ENCODE measurements around the gene CALR3.
"Not testable (repeated sequence)": the region's sequence is repeated elsewhere in the genome, so short reads cannot be mapped to it uniquely, and the experiment has no call there.

The CALR3 gene

DNA sequence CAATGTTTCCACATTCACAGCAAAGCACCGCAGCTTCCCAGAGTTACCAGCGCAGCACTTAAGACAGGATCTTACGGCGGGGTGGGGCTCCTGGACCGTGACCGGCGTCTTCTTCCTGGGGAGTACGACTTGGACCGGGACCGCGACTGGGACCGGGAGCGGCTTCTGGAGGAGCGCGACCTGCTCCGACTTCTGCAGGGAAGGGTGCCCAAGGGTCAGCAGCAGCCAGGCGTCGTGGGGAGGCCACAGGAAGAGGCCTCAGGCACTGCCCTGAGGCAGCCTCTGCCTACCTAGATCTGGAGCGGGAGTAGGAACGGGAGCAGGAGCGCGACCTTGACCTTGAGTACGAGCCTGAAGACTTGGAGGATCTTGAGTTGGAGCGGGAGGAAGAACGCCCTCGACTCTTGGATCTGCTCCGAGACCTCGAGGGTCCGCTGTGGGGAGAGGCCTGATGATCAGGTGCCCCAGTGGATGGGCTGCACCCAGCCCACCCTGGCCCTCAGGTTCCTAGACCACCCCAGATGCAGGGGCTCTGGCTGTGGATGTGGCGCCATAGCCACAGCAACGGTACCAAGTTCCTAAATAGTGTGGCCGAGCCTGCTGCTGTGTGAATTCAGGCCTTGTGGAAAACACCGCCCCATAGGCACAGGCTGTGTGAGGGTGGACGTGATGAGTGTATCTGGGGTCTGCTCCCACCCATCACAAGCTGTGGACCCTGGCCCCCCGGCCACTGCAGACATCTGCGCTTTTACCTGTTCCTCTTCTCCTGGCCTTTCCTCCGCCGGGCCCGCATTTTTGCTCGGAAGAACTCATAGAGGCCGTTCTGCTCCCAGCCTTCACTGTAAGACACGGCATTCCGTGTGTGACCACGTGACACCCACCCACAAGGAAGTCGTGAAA lies 24.4 kb upstream of the CALR3 start:
- Histone ChIP-seq H3K4me3 (ENCODE audit: low read length) (no peak overlapping the region), H3K4me1 (ENCODE audit: control insufficient read depth, insufficient read depth, low read length) (no peaks in the 10 kb centered on the region), H3K9ac (ENCODE audit: low read length) (no peak overlapping the region), H3K27me3 (ENCODE audit: control insufficient read depth, insufficient read depth, low read length) (no peaks in the 10 kb centered on the region), H3K27ac (ENCODE audit: low read depth, low read length) (no peak overlapping the region), H3K36me3 (ENCODE audit: control insufficient read depth, insufficient read depth, low read length) (peaks cover 43% of the 10 kb centered on the region)

- no peaks in the 10 kb centered on the region for H3K4me1 ChIP-seq (ENCODE audit: control insufficient read depth, insufficient read depth, low read length)
- no peak overlapping the region for H3K9ac ChIP-seq (ENCODE audit: low read length)
- no peaks in the 10 kb centered on the region for H3K27me3 ChIP-seq (ENCODE audit: control insufficient read depth, insufficient read depth, low read length)
- H3K4me3 ChIP-seq (ENCODE audit: low read length): no peak overlapping the region
- peaks cover 43% of the 10 kb centered on the region for H3K36me3 ChIP-seq (ENCODE audit: control insufficient read depth, insufficient read depth, low read length)
- no peak overlapping the region for H3K27ac ChIP-seq (ENCODE audit: low read depth, low read length)
Measured at GRCh38 chr19:16519230-16519687, 23.3 kb upstream of the CALR3 start.

DNA sequence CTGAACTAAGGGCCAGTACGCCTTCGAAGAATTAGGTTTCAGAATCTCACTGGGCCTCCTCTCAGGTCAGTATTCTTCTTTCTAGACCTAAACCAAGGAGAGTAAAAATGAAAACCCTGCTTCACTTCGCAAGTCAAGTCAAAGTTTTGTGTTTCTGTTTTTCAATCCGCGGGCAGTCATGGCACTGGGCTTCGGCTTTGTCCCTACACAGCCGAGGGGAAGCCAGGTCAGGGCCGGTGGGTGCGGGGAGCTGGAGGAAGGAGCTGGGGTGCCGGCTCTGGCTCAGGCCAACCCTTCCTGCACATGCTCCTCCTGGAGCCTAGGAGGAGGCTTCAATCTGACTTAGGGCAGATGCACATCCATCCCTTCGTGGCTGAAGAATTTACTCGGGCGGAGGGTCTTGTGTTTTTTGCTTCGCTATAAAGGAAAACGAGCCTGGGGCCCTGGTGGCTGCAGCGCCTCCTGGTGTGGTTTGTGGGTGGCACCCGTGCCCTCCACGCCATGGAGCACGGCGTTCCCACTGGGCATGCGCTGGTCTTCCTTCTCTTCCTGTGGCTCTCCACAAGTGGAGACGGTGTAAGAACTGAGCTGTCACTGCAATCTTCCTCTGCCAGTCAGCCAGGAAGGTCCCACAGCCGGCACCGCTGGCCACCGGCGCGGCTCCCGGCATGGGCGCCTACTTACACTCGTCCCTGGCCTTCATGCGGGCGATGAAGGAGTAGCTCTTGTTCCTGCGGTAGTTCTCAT lies 22.7 kb upstream of the CALR3 start:
- Histone ChIP-seq H3K27ac (ENCODE audit: low read depth, low read length) (no peak overlapping the region), H3K9ac (ENCODE audit: low read length) (no peak overlapping the region), H3K4me3 (ENCODE audit: low read length) (no peak overlapping the region)

DNA sequence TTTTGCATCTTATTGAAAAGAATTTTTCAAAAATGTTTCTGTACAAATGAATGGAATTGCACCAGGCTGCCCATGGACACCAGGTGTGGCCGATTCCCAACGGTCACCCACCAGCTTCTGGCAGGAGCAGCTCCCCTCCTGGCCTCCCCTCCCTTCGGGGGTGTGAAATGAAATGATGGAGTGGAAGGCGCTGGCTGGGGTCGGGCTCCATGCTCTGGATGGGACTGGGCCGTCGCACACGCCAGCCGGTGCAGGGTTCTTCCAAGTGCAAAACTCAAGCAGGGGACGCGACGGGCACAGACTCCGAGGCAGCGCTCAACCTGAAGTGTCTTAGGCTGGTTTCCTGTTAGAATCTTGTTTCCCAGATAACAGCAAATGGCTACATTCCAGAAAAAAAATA lies 22.1 kb upstream of the CALR3 start:
- Histone ChIP-seq H3K36me3 (ENCODE audit: control insufficient read depth, insufficient read depth, low read length) (peaks cover 37% of the 10 kb centered on the region), H3K4me3 (ENCODE audit: low read length) (no peak overlapping the region), H3K27me3 (ENCODE audit: control insufficient read depth, insufficient read depth, low read length) (no peaks in the 10 kb centered on the region), H3K27ac (ENCODE audit: low read depth, low read length) (no peak overlapping the region), H3K4me1 (ENCODE audit: control insufficient read depth, insufficient read depth, low read length) (no peaks in the 10 kb centered on the region), H3K9ac (ENCODE audit: low read length) (no peak overlapping the region)

More for the DNA sequence above, 22.7 kb upstream of the CALR3 start:
- Histone ChIP-seq H3K4me1 (ENCODE audit: control insufficient read depth, insufficient read depth, low read length) (no peaks in the 10 kb centered on the region), H3K36me3 (ENCODE audit: control insufficient read depth, insufficient read depth, low read length) (peaks cover 41% of the 10 kb centered on the region), H3K27me3 (ENCODE audit: control insufficient read depth, insufficient read depth, low read length) (no peaks in the 10 kb centered on the region)

DNA sequence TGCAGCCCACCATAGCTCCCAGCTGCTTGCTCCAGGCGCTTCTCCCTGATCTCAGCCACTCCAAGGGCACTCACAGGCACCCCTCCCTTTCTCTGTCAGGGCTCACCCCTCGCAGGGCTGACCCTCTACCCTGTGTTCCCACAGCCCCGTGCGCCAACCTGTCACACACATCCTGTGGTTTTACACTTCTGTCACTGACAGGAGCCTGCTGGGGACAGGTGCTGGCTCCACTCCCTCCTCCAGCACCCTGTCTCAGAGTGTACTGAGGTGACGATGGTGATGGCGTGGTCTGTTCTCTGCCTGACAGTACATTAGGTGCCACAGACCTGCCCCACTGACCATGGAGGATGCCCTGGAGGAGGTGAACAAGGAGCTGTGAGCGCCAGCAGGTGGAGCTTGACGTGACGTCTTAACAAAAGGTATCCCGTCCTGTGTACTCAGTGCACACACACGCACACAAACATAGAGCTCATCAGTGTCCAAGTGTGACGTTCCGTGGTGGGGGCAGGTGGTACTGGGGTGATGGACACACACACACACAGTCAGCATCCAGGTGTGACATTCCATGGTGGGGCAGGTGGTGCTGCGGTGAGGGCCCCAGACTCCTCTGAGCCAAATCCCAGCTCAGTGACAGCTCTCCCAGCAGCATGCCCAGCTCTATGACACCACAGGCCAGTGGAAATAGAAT lies 21.1 kb upstream of the CALR3 start:
- H3K36me3 ChIP-seq (ENCODE audit: control insufficient read depth, insufficient read depth, low read length): peaks cover 32% of the 10 kb centered on the region
- no peaks in the 10 kb centered on the region for H3K27me3 ChIP-seq (ENCODE audit: control insufficient read depth, insufficient read depth, low read length)
- H3K4me3 ChIP-seq (ENCODE audit: low read length): no peak overlapping the region
- no peak overlapping the region for H3K27ac ChIP-seq (ENCODE audit: low read depth, low read length)
- H3K9ac ChIP-seq (ENCODE audit: low read length): no peak overlapping the region
- H3K4me1 ChIP-seq (ENCODE audit: control insufficient read depth, insufficient read depth, low read length): no peaks in the 10 kb centered on the region

- Histone ChIP-seq H3K4me3 (ENCODE audit: low read length) (no peak overlapping the region), H3K27me3 (ENCODE audit: control insufficient read depth, insufficient read depth, low read length) (no peaks in the 10 kb centered on the region), H3K9ac (ENCODE audit: low read length) (no peak overlapping the region), H3K4me1 (ENCODE audit: control insufficient read depth, insufficient read depth, low read length) (no peaks in the 10 kb centered on the region), H3K36me3 (ENCODE audit: control insufficient read depth, insufficient read depth, low read length) (peaks cover 32% of the 10 kb centered on the region), H3K27ac (ENCODE audit: low read depth, low read length) (no peak overlapping the region)
Measured at GRCh38 chr19:16516381-16516780, 20.4 kb upstream of the CALR3 start.

DNA sequence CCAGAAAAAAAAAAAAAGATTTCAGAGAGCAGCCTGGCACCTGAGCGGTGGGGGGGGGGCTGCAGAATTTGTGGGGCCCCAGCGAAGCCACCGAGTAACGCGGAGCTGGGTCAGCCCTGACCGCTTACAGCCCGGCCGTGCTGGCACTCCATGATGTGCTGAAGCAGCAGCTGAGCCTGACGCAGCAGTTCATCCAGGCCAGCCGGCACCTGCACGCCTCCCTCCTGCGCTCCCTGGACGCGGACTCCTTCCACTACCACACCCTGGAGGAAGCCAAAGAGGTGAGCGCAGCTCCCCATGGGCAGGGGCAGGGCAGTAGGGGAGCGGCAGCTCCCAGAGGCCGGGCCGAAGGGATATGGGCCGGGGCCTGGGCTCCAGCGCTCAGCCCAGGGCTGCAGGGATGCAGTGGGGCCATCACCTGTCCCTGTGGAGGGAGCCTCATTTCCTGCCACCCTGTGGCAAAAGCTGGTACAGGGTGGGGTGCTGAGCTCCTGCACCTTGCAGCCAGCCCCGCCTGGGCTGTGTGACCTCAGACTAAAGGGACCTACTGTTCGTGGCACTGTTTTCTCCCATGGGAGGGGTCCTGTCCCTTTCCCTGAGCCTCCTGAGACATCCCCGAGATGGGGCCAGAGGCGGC lies 18.5 kb upstream of the CALR3 start:
- Histone ChIP-seq H3K27me3 (ENCODE audit: control insufficient read depth, insufficient read depth, low read length) (no peaks in the 10 kb centered on the region), H3K9ac (ENCODE audit: low read length) (no peak overlapping the region), H3K36me3 (ENCODE audit: control insufficient read depth, insufficient read depth, low read length) (peaks cover 26% of the 10 kb centered on the region), H3K4me3 (ENCODE audit: low read length) (no peak overlapping the region), H3K4me1 (ENCODE audit: control insufficient read depth, insufficient read depth, low read length) (no peaks in the 10 kb centered on the region), H3K27ac (ENCODE audit: low read depth, low read length) (no peak overlapping the region)

GRCh38 chr19:16512611-16513010 lies 16.6 kb upstream of the CALR3 start:
- not testable (repeated sequence) for H3K27ac ChIP-seq (ENCODE audit: low read depth, low read length); H3K9ac ChIP-seq (ENCODE audit: low read length); H3K4me1 ChIP-seq (ENCODE audit: control insufficient read depth, insufficient read depth, low read length); H3K4me3 ChIP-seq (ENCODE audit: low read length); H3K27me3 ChIP-seq (ENCODE audit: control insufficient read depth, insufficient read depth, low read length)
- peaks cover 17% of the 10 kb centered on the region for H3K36me3 ChIP-seq (ENCODE audit: control insufficient read depth, insufficient read depth, low read length)

- Histone ChIP-seq H3K4me3 (ENCODE audit: low read length) (no peak overlapping the region), H3K36me3 (ENCODE audit: control insufficient read depth, insufficient read depth, low read length) (peaks cover 6% of the 10 kb centered on the region), H3K27me3 (ENCODE audit: control insufficient read depth, insufficient read depth, low read length) (no peaks in the 10 kb centered on the region), H3K4me1 (ENCODE audit: control insufficient read depth, insufficient read depth, low read length) (no peaks in the 10 kb centered on the region), H3K9ac (ENCODE audit: low read length) (no peak overlapping the region), H3K27ac (ENCODE audit: low read depth, low read length) (no peak overlapping the region)
Measured at GRCh38 chr19:16509141-16510061, 13.4 kb upstream of the CALR3 start.

GRCh38 chr19:16508546-16508945 lies 12.6 kb upstream of the CALR3 start:
- H3K36me3 ChIP-seq (ENCODE audit: control insufficient read depth, insufficient read depth, low read length): peaks cover 6% of the 10 kb centered on the region
- no peaks in the 10 kb centered on the region for H3K27me3 ChIP-seq (ENCODE audit: control insufficient read depth, insufficient read depth, low read length)
- H3K4me1 ChIP-seq (ENCODE audit: control insufficient read depth, insufficient read depth, low read length): no peaks in the 10 kb centered on the region
- no peak overlapping the region for H3K27ac ChIP-seq (ENCODE audit: low read depth, low read length)
- no peak overlapping the region for H3K4me3 ChIP-seq (ENCODE audit: low read length)
- H3K9ac ChIP-seq (ENCODE audit: low read length): no peak overlapping the region

- Histone ChIP-seq H3K9ac (ENCODE audit: low read length) (no peak overlapping the region), H3K4me1 (ENCODE audit: control insufficient read depth, insufficient read depth, low read length) (no peaks in the 10 kb centered on the region), H3K36me3 (ENCODE audit: control insufficient read depth, insufficient read depth, low read length) (peaks cover 4% of the 10 kb centered on the region), H3K27ac (ENCODE audit: low read depth, low read length) (no peak overlapping the region), H3K27me3 (ENCODE audit: control insufficient read depth, insufficient read depth, low read length) (no peaks in the 10 kb centered on the region), H3K4me3 (ENCODE audit: low read length) (no peak overlapping the region)
Measured at GRCh38 chr19:16506961-16507360, 11.0 kb upstream of the CALR3 start.
